HG03097 (cell line): ENCODE results near the gene KRTAP8-1.

ENCODE experiments used
- ATAC-seq: cut with Tn5 transposase; IDR thresholded peaks from one replicate; pipeline ENCODE4 v1.9.1; 2021; ENCODE audit not compliant: unreplicated experiment, low FRiP score

Gene KRTAP8-1, protein sequence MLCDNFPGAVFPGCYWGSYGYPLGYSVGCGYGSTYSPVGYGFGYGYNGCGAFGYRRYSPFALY

DNA sequence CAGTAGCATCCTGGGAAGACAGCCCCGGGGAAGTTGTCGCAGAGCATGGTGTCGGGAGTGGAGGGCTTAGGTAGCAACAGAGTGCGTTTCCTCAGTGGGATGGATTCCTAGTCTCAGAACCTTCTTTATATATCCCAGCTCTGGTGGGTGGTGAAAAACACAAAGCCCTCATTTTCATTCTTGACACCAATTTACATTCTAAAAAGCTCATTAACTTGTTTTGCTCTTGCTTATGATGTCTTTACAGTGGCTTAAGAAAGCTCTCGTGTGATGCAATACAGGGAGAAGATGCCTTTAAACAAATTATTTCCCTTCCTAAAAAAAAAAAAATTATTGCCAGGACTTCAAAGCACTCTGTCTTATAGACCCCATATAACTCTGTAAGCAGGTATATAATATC, at the start of gene KRTAP8-1:
TSS of gene KRTAP8-1 (minus strand) at position 101 of the 400 bp plus-strand sequence. CDS start at position 47, 54 bp downstream.
- ATAC-seq: no peak

DNA sequence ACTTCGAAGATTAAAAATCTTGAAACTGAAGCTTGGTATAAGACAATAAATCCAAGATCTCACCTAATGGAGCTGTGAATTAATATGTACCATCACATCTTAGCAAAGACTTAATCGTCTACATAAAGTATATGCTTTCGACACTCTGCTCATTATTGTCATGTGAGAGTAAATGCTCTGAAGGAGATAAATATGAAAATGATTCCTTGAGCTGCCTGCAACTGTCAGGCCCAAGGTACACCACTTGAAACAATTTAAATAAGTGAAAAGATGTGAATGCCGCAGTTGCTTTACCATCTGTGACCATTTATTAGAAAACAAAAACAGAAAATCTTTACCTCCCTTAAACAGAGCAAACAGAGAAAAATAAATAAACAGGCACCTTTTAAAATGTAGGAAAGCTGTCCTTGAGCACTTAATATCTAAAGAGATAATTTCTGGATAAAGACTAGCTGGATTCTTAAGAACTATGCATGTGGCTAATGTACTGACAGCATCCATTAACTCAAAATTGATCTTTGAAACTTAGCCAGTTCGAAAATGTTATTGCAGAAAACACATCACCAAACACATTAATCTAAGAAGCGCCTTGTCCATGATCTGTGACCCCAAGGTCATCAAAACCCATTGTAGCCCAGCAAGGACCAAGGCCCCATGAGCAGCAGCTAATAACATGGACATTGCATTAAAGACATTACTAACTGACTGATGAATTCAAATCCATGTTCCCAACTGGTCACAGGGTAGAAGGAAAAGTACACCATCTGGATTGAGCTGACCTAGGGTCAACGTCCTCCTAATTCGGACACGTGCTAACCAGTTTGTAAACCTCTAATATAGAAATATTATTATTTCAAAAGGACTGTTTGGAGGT, 34.8 kb upstream of the KRTAP8-1 start:
- ATAC-seq: no peak

DNA sequence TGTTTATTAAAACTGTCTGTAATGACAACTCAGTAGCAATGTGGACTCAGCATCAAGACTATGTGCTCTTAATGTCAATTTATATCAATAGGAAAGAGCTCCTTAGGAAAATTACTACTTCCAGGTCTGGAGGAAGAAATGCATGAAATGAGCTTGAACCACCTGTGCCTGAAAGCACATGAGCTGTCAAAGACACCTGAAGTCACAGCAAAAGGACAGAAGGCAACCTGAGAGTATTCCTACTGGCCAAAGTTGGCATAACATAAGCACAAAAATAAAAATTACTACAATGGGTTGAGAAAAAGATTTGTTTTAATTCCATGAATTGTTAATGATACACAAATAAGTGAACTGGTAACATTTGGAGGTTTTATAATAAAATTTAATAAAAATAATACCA, 29.9 kb upstream of the KRTAP8-1 start:
- no peak for ATAC-seq

DNA sequence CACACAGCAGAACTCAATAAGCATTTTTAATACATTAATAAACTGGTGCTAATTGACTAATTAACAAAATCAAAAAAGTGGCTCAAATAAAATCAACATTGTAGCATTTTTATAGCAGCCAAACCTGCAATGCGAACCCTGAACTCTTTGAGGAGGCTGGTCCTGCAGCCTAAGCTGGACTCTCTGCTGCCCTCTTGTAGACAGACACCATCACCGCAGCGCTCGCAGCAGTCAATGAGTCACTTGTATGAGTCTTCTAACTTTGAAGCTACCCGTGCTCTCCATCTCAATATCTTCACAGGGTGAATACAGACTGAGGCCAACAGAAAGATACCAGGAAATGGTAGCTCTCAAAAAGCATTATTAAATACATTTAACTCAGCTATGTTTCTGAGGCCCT, 26.2 kb upstream of the KRTAP8-1 start:
- no peak for ATAC-seq

DNA sequence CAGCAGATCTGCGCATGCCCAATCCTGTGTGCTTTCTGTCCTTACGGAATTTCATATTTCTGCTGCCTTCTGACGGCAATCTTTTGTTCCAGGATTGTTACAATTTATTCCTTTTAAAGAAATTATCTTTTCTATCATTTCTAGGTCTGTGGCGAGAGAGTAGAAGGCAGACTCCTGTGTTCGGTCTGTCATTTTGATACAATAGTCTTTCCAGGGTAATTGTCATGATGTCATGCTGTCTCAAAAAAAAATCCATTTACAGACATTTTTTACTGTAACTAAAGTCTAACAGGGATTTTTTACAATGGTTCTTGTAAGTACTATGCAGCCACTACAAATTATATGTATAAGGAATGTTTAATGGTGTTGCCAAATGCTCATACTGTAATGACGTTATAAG, 25.5 kb upstream of the KRTAP8-1 start:
- ATAC-seq: no peak

DNA sequence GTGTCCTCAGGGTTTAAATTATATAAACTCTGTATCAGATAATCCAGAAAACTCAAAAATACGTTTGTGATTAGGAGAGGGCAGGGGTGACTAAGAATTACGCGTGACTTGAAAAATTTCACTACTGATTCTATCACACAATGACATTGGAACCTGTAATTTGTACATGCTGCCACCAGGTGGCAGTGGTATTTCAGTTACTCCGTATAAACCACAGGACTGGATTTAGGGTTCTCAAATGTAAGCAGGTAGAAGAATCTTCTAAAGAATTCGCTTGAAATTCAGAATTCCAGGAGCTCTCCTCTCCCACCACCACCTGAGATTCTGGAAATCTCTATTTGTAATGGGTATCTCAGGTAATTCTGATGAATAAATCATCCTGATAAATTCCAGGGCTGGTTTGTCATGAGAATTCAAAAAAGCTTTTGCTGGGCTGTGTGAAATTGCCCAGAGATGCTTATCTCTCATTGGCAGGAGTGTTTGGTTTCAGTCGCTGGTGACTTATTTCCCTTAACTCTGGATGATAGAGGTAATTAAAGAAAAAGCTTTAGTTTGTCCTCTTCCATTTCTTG, 18.2 kb upstream of the KRTAP8-1 start:
- ATAC-seq: no peak

DNA sequence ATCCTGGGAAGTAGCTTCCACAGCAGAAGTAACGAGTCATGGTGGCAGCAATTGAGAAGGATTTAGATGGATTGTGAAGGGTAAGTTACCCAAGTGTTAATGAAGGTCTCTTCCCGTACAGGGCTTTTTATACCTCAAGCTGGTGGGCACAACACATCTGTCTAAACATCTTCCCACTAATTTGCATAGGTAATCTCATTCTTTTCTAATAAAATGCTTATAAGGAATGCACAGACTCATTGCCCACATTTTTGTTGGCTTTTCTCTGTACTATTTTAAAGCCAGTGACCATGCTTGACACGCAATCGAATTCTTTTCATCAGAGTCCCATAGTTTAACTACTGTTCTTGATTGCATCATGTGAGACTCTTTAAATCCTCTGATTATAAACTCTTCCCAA, 16.6 kb upstream of the KRTAP8-1 start, which contains the start of gene KRTAP7-1:
TSS of gene KRTAP7-1 (minus strand) at position 101 of the 400 bp plus-strand sequence. CDS start at position 40, 61 bp downstream.
- no peak for ATAC-seq

DNA sequence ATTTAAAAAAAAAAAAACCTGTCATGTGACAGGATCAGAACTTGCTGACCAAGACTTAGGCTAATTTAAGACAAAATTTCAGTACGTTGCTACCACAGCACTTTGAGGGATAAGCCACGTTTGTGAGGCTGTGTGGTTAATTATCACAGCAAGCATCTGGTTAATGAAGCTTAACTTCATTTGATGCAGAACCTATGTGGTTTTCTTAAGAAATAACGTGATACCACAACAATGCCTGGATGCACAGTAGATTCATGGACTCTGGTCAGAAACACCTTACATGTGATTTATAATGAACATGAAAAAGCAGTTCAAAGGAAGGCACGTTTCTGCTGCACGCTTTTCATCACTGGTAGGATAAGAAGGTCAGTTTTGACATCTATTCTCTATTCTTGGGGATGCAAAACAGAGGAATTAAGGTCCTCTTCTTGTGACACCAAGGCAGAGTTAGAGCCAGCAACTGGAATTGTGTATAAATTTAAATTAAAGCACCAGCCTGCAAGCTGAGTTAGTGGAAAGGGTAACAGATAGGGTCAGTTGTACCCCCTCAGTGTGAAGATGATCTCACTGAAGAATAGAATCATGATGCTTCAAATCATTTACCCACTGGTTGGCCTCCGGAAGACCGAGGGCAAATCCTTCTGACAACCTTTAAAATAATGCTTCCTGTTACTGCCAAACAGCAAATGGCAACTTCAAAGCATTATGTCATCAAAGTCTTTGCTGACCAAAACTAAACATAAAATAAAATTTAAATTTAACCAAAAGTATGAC, 6.0 kb upstream of the KRTAP8-1 start:
- no peak for ATAC-seq

DNA sequence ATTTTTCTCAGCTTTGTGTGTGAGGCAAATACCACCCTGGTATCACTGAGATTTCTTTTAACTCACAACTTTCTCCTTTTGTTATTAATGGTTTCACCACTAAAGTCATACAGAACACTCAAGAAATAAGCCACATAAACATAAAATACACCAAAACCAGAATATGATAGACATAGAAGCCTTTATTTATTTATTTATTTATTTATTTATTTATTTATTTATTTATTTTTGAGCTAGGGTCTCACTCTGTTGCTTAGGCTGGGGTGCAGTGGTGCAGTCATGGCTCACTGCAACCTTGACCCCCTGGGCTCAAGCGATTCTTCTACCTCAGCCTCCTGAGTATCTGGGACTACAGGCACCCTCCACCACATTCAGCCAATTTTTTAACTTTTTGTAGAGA, 12.5 kb downstream of the KRTAP8-1 start:
- no peak for ATAC-seq

DNA sequence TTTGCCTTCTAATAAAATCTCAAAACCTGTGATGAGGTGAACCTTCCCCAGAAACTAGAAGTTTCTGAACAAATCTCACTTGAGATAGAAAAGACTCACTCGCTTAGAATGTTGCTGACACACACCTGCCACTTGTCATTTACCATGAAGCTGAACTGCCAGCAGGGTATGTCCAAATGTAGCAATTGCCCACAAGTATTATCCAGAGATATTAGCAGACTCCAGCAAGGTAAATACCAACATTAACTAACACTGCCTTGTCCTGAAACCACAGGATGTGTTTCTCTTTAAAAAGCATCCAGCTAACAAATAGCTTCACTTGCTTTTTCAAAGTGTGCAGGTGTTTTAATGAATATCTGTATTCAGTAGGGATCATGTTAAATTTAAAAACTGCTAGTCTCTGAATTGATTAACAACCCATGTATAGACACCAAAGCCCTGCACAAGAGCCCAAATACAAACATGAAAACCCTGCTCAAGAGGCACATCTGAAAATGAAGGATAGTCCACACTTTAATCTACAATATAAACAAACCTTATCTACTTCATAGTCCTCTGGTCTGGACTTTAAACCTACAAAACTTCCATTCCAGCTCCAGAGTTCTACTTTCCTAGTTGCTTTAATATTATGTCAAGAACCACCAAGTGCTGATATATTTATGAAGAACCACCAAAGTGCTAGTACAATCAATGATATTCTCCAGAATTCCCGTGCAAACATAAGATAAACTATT, 19.3 kb downstream of the KRTAP8-1 start:
- no peak for ATAC-seq

DNA sequence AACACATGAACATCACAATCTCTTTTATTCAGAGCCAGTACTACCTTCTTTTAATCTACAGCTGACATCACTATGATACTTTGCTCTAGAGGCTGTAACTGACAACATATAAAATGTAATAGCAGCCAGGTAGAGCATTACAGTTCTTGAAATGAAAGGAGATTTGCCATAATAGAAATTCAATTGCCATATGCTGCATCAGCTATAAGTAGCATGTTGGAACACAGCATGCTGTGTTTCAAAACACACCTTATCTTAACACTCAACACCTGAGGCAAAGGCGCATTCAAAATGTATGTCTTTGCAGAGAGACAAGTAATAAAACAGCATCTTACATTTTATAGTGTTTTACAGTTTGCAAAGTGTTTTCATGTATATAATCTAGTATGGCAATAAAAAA, 33.8 kb downstream of the KRTAP8-1 start:
- no peak for ATAC-seq

DNA sequence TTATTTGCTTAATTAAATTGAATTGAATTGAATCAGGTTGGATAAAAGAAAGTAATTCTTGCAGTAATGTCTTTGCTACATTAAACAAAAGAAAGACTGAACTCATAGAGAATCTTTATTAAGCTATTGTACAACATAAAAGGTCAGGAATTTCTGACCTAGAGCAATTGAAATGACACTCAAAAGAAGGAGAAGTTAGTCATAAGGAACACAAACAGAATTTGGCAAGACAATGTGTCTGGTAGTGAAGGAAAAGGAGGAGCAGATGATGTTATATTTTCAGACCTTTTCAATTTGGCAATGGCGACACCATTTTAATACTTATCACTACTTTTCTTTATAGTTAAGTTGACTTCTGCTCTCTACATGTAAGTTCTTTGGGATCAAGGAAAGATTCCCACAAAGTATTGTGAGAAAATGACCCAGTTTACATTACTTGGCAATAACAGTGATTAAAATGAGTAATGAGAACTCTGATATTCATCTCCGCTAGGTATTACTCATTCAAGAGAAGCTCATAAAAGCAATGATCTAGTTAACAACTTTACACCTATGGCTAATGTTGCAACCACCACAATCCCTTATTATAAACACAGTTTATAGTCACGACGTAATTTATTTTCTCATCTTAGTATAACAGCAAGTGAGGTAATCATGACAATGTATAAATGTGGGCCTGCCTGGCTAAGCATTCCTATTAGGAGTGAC, 43.2 kb downstream of the KRTAP8-1 start:
- ATAC-seq: no peak
